CD14-positive monocyte (primary cell): ENCODE measurements around the gene C1orf50. TPM values are rescaled to one million over a fixed set of nuclear protein-coding genes. Genes with fewer than 3 reads are reported as not detected.
A peak's percentile ranks its signal among the peaks of the same experiment; 100 is the strongest.

Source experiments
- DNase-seq, 3 donors: peaks; one replicate each; pipeline ENCODE4 v3.0.0-alpha.2; 2011 to 2022
- H2AFZ ChIP-seq: 2 replicates; pipeline ENCODE4 v1.6.0; 2012; ENCODE audit warnings: mild to moderate bottlenecking, low read depth, low read length, inconsistent platforms; ENCODE audit not compliant: insufficient read depth, poor library complexity, severe bottlenecking
- H3K27ac ChIP-seq, 2 donors: 1 replicate in 1 of 2; 2 replicates in 1 of 2; pipeline ENCODE4 v1.5.1; 2012 to 2013; ENCODE audit warnings: low read length in 2 of 2, control low read depth in 1 of 2, inconsistent platforms in 1 of 2, low read depth in 1 of 2, mild to moderate bottlenecking in 1 of 2
- H3K27me3 ChIP-seq, 2 donors: one replicate each; pipeline versions ENCODE4 v1.6.0 to v1.6.1; 2011 to 2013; ENCODE audit warnings: low read length in 2 of 2; ENCODE audit not compliant: control insufficient read depth in 2 of 2, insufficient read depth in 2 of 2
- H3K36me3 ChIP-seq, 2 donors: replicated peaks in 1 of 2; 1 replicate in 1 of 2; 2 replicates in 1 of 2; pipeline versions ENCODE4 v1.5.1 to v1.6.1; 2012 to 2013; ENCODE audit warnings: low read length in 2 of 2, control low read depth in 1 of 2, inconsistent platforms in 1 of 2, mild to moderate bottlenecking in 1 of 2; ENCODE audit not compliant: insufficient read depth in 2 of 2, control insufficient read depth in 1 of 2
- H3K4me1 ChIP-seq, 2 donors: 1 replicate in 1 of 2; 2 replicates in 1 of 2; pipeline versions ENCODE4 v1.5.1 to v1.6.1; 2012 to 2013; ENCODE audit warnings: low read length in 2 of 2, control low read depth in 1 of 2, inconsistent platforms in 1 of 2, mild to moderate bottlenecking in 1 of 2, moderate library complexity in 1 of 2; ENCODE audit not compliant: insufficient read depth in 2 of 2, control insufficient read depth in 1 of 2
- H3K4me2 ChIP-seq: replicated peaks from 2 replicates; pipeline ENCODE3; 2012; ENCODE audit warnings: low read length, moderate library complexity, mild to moderate bottlenecking; ENCODE audit not compliant: poor library complexity, severe bottlenecking; ENCODE audit errors: extremely low read depth
- H3K4me3 ChIP-seq, 3 experiments: fragments of 200-600 bp in 1 of 3; sonication (generic) in 1 of 3; replicated peaks in 1 of 3; 1 replicate in 2 of 3; 2 replicates in 1 of 3; pipeline ENCODE4 v1.5.1; 2011 to 2013; ENCODE audit warnings: low read length in 3 of 3, mild to moderate bottlenecking in 3 of 3, control low read depth in 2 of 3, low read depth in 2 of 3, inconsistent platforms in 1 of 3, moderate library complexity in 1 of 3
- H3K79me2 ChIP-seq: 2 replicates; pipeline ENCODE4 v1.6.0; 2012; ENCODE audit warnings: mild to moderate bottlenecking, control low read depth, inconsistent platforms, low read length, moderate library complexity; ENCODE audit not compliant: insufficient read depth
- H3K9ac ChIP-seq: 2 replicates; pipeline ENCODE4 v1.6.0; 2017; ENCODE audit warnings: low read length, mild to moderate bottlenecking; ENCODE audit not compliant: insufficient read depth, poor library complexity, severe bottlenecking
- H3K9me3 ChIP-seq, 2 donors: replicated peaks in 1 of 2; 1 replicate in 1 of 2; 2 replicates in 1 of 2; pipeline versions ENCODE4 v1.5.1 to v1.6.1; 2012 to 2013; ENCODE audit warnings: low read length in 2 of 2, control low read depth in 1 of 2; ENCODE audit not compliant: control insufficient read depth in 1 of 2, insufficient read depth in 1 of 2
- H4K20me1 ChIP-seq: 2 replicates; pipeline ENCODE4 v1.6.0; 2012; ENCODE audit warnings: mild to moderate bottlenecking, low read length, control low read depth, moderate library complexity; ENCODE audit not compliant: insufficient read depth
- H3K27ac Mint-ChIP-seq, 7 donors: one replicate each; pipeline ENCODE4 v1.8.0; 2020; ENCODE audit warnings: mild to moderate bottlenecking in 7 of 7, mixed read lengths in 7 of 7, moderate library complexity in 6 of 7, inconsistent platforms in 2 of 7
- H3K27me3 Mint-ChIP-seq, 3 donors: one replicate each; pipeline ENCODE4 v1.8.0; 2021 to 2022; ENCODE audit warnings: low read depth in 3 of 3, mild to moderate bottlenecking in 3 of 3, mixed read lengths in 3 of 3, moderate library complexity in 3 of 3, inconsistent platforms in 1 of 3
- H3K36me3 Mint-ChIP-seq, 2 donors: one replicate each; pipeline ENCODE4 v1.8.0; 2020; ENCODE audit warnings: mixed read lengths in 2 of 2, inconsistent platforms in 1 of 2, mild to moderate bottlenecking in 1 of 2
- H3K4me1 Mint-ChIP-seq: one replicate; pipeline ENCODE4 v1.8.0; 2020; ENCODE audit warnings: mild to moderate bottlenecking, mixed read lengths
- H3K4me3 Mint-ChIP-seq, 2 donors: one replicate each; pipeline ENCODE4 v1.8.0; 2020; ENCODE audit warnings: mild to moderate bottlenecking in 2 of 2, mixed read lengths in 2 of 2, moderate library complexity in 1 of 2
- H3K9me3 Mint-ChIP-seq, 7 donors: one replicate each; pipeline ENCODE4 v1.8.0; 2020 to 2022; ENCODE audit warnings: mixed read lengths in 7 of 7, mild to moderate bottlenecking in 6 of 7, moderate library complexity in 6 of 7, inconsistent platforms in 2 of 7
- WGBS: methylation state at CpG from one replicate; pipeline ENCODE4 v1.1.5; 2013; ENCODE audit warnings: missing lambda C conversion rate; ENCODE audit not compliant: insufficient coverage; 5-methylcytosine and 5-hydroxymethylcytosine counted together
- intact Hi-C, 2 donors: fragments of 100-400 bp; cut with micrococcal nuclease; formaldehyde crosslinking; loops; one replicate each; pipeline versions ENCODE4 v1.15.0 to v1.15.1; 2023
- polyA plus RNA-seq, 3 donors: library from polyadenylated mRNA; depleted of rRNA in 1 of 3; unstranded in 2 of 3; stranded (reverse) in 1 of 3; fragments of 300-500 nt in 2 of 3; fragments of >200 nt in 1 of 3; fragmentation: Illumina TruSeq in 2 of 3; gene quantifications; 1 replicate in 2 of 3; 2 replicates in 1 of 3; pipeline ENCODE4 v1.2.3, GENCODE V29; 2012 to 2021
- TF ChIP-seq, protein P1 (sequence below): fragments of 200-600 bp; IDR thresholded peaks from one replicate; pipeline ENCODE4 v1.8.0; 2022; ENCODE audit warnings: antibody characterized with exemption, mild to moderate bottlenecking

Gene C1orf50
- polyA plus RNA-seq, 3 donors: 3.7 to 9.2 (median 4.3) TPM

DNA sequence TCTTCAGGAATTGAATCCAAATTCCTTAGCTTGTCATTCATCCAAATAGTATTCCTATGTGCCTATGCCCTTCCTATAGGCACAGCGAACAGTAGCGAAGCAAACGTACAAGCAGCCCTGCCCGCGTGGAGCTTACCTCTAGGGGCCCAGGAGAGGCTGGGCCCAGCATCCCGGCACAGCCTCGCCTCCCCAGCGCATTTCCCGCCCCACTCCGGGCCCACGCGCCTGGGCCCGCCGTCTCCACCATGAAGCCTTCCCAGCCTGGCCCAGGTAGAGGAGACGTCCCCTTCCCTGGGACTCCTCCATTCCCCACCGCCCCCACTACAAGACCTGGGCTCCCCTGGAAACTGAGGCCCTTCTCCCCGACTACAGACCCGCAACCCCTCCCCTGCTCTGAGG is 17.5 kb downstream of the C1orf50 start:
- Mint-ChIP-seq H3K9me3 (peaks cover 0 to 7% (median 1%) of the 10 kb centered on the region in 7 donors), H3K4me3 (peak overlapping the region; percentile 77 to 90), H3K27me3 (peaks cover 21 to 29% (median 25%) of the 10 kb centered on the region in 3 donors), H3K36me3 (peaks cover 42% of the 10 kb centered on the region in 2 donors), H3K4me1 (peaks cover 13% of the 10 kb centered on the region), H3K27ac (no peak overlapping the region)
- no peaks in the 10 kb centered on the region for H3K79me2 ChIP-seq
- peaks cover 7 to 11% of the 10 kb centered on the region in 2 donors for H3K4me1 ChIP-seq
- H3K9ac ChIP-seq: peak overlapping the region; percentile 43
- peaks cover 4 to 24% of the 10 kb centered on the region in 2 donors for H3K27me3 ChIP-seq
- H3K36me3 ChIP-seq: peaks cover 14 to 28% of the 10 kb centered on the region in 2 donors
- intact Hi-C loops: loop anchor here in 1 of 2 donors (5.0 kb wide), 1 partner anchor 128 kb away; no protein-coding TSS in a partner anchor
- no peak overlapping the region for H3K27ac ChIP-seq
- peak overlapping the region; percentile 65 for H3K4me2 ChIP-seq
- TF ChIP-seq, protein P1, sequence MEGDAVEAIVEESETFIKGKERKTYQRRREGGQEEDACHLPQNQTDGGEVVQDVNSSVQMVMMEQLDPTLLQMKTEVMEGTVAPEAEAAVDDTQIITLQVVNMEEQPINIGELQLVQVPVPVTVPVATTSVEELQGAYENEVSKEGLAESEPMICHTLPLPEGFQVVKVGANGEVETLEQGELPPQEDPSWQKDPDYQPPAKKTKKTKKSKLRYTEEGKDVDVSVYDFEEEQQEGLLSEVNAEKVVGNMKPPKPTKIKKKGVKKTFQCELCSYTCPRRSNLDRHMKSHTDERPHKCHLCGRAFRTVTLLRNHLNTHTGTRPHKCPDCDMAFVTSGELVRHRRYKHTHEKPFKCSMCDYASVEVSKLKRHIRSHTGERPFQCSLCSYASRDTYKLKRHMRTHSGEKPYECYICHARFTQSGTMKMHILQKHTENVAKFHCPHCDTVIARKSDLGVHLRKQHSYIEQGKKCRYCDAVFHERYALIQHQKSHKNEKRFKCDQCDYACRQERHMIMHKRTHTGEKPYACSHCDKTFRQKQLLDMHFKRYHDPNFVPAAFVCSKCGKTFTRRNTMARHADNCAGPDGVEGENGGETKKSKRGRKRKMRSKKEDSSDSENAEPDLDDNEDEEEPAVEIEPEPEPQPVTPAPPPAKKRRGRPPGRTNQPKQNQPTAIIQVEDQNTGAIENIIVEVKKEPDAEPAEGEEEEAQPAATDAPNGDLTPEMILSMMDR: no peak
- no peak overlapping the region for H2AFZ ChIP-seq
- DNase-seq: no peak
- no peaks in the 10 kb centered on the region for H4K20me1 ChIP-seq
- 97% methylated on average over 12 of the region's 18 CpGs for WGBS
- no peaks in the 10 kb centered on the region for H3K9me3 ChIP-seq
- peak overlapping the region in 1 of 3 experiments; percentile 56 for H3K4me3 ChIP-seq

DNA sequence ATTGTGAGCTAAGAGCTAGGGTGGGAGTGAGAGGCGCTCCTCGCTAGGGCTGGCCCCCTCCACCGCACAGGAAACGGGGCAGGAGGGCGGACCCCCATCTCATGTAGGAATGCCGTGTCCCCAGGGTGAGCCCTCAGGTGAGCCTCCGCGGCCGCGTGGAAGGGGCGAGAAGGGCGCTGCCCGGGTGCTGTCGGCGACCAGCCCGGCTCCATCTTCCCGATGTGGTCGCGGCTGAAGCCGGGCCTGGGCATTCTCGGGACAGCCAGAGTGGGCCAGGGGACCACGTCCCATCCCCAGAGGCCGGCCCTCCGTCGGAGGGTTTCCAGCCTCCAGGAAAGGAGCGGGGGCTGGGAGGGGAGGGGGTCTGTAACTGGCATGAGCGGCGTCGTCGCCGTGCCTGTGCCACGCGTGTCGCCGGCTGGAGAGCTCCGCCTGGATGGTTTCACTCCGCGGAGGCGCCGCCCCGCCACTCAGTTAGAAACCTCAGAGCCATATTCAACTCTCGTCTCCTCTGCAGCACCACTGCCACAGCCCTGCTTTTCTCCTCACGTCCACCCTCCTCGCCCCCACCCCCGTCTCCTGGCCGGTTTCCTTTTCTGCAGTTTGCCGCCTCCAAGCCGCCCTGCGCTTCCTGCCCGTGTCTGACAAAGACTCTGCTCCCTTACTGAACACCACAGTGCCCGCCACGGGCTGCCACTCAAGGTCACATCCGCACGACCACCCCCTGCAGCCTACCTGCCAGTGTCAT is 18.1 kb downstream of the C1orf50 start, which contains the start of gene TMEM269:
TSS of gene TMEM269 (plus strand) at position 46 of the 748 bp plus-strand sequence. CDS start 4,903 bp downstream, outside the sequence.
- Mint-ChIP-seq H3K9me3 (peaks cover 0 to 7% (median 1%) of the 10 kb centered on the region in 7 donors), H3K27ac (peak within 1 kb of the TSS in 2 of 7 donors; percentile 39 to 81), H3K36me3 (peaks cover 36 to 37% of the 10 kb centered on the region in 2 donors), H3K4me3 (peak within 1 kb of the TSS; percentile 77 to 90), H3K27me3 (peaks cover 21 to 29% (median 25%) of the 10 kb centered on the region in 3 donors), H3K4me1 (peaks cover 13% of the 10 kb centered on the region)
- Histone ChIP-seq H3K27me3 (peaks cover 4 to 24% of the 10 kb centered on the region in 2 donors), H3K4me3 (peak within 1 kb of the TSS; percentile 14 to 56 (median 17)), H4K20me1 (no peaks in the 10 kb centered on the region), H3K79me2 (no peaks in the 10 kb centered on the region), H3K4me2 (peak within 1 kb of the TSS; percentile 65), H3K9me3 (no peaks in the 10 kb centered on the region), H3K9ac (peak within 1 kb of the TSS; percentile 43), H2AFZ (peak within 1 kb of the TSS; percentile 53), H3K36me3 (peaks cover 14 to 22% of the 10 kb centered on the region in 2 donors), H3K27ac (no peak within 1 kb of the TSS), H3K4me1 (peaks cover 7 to 11% of the 10 kb centered on the region in 2 donors)
- WGBS: 5% methylated on average over 54 of the region's 54 CpGs
- no peak for DNase-seq
- TF ChIP-seq, protein P1: no peak
- intact Hi-C loops: loop anchor here in 1 of 2 donors (5.0 kb wide), 1 partner anchor 127 kb away; no protein-coding TSS in a partner anchor
